ENCODE data around the gene NUAK2.

- TF ChIP-seq, protein P1, sequence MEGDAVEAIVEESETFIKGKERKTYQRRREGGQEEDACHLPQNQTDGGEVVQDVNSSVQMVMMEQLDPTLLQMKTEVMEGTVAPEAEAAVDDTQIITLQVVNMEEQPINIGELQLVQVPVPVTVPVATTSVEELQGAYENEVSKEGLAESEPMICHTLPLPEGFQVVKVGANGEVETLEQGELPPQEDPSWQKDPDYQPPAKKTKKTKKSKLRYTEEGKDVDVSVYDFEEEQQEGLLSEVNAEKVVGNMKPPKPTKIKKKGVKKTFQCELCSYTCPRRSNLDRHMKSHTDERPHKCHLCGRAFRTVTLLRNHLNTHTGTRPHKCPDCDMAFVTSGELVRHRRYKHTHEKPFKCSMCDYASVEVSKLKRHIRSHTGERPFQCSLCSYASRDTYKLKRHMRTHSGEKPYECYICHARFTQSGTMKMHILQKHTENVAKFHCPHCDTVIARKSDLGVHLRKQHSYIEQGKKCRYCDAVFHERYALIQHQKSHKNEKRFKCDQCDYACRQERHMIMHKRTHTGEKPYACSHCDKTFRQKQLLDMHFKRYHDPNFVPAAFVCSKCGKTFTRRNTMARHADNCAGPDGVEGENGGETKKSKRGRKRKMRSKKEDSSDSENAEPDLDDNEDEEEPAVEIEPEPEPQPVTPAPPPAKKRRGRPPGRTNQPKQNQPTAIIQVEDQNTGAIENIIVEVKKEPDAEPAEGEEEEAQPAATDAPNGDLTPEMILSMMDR (IDR thresholded peaks at IDR 0.05) = no peak
- no peak for TF ChIP-seq POLR2A (IDR thresholded peaks at IDR 0.05)
Measured at GRCh38 chr1:205275916-205276688, 45.4 kb downstream of the NUAK2 start.

Measured in ovary (tissue), 3 donors.